KG1 (cell line): ENCODE results near the gene KCNJ1.

Experiments used
- DNase-seq: peaks from one replicate; lab custom pipeline; 2025; lab: John Stamatoyannopoulos, UW

KCNJ1 gene

DNA sequence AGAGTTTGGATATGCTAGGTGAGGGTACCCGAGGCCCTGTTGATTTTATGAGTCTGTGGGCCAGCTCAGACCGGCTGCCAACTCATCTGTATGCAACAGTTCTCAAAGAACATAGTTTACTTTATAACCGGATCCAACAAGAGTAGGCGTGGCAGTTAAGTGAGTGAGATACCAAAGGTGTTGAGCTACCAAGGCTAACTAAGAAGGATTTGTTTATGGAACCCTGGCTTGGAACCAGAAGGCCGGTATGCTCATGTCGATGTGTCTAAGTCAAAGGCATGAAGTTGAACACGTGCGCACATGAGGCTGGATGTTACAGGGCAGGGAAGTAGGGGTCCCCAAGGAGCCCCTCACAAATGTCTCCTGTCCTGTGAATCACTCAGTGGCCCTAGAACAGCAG is at the start of gene KCNJ1:
KCNJ1 (minus strand) TSS at position 20 of the 400 bp plus-strand sequence. CDS start 27,053 bp downstream, outside the sequence.
- no peak for DNase-seq

DNA sequence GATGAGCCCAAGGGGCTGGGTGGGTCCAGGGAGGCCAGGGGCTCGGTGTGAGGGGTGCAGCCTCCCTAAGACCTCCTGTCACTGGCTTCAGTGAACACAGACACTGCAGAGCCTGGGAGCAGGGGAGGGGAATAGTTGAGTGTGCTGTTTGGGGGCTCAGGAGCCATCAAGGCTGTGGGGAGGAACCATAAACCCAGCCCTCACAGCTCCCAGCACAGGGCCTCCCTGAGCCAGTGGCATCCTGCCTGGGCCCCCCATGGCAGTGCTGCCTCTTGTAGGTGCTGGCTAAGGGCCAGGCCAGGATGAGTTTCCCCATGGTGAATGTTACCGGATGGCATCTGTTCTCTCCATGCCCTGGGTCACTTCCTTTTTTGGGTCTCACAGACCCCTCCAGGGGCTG is 49.6 kb upstream of the KCNJ1 start:
- no peak for DNase-seq

- DNase-seq: no peak
These were observed 49.0 kb upstream of the KCNJ1 start for GRCh38 chr11:128916037-128916572.

GRCh38 chr11:128915149-128915521 is 48.0 kb upstream of the KCNJ1 start:
- no peak for DNase-seq

GRCh38 chr11:128914216-128915148 is 47.4 kb upstream of the KCNJ1 start:
- no peak for DNase-seq

GRCh38 chr11:128913806-128914205 is 46.7 kb upstream of the KCNJ1 start:
- no peak for DNase-seq

DNA sequence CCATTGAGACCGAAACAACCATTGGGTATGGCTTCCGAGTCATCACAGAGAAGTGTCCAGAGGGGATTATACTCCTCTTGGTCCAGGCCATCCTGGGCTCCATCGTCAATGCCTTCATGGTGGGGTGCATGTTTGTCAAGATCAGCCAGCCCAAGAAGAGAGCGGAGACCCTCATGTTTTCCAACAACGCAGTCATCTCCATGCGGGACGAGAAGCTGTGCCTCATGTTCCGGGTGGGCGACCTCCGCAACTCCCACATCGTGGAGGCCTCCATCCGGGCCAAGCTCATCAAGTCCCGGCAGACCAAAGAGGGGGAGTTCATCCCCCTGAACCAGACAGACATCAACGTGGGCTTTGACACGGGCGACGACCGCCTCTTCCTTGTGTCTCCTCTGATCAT is 44.6 kb upstream of the KCNJ1 start:
- DNase-seq: no peak

GRCh38 chr11:128911239-128911638 is 44.1 kb upstream of the KCNJ1 start:
- no peak for DNase-seq

DNA sequence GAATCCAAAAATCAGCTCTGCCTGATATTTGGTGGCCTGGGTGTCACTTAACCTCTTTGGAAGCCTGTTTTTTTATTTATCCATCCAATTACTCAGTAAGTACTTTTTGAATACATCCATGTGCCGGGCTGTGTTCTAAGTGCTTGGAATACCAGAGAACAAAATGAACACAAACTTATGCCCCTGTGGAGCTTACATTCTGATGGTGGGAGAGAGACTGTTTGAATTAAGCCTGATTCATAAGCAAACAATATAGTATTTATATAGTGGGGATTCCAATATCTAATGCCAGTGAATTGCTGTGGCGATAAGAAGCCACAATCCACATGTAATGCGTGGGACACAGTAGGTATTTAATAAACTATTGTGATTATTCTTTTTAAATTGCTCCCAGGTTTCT is 43.5 kb upstream of the KCNJ1 start:
- no peak for DNase-seq

- no peak for DNase-seq
These were observed 42.5 kb upstream of the KCNJ1 start for GRCh38 chr11:128909438-128910125.

GRCh38 chr11:128908391-128909246 is 41.5 kb upstream of the KCNJ1 start:
- DNase-seq: peak; percentile 61

DNA sequence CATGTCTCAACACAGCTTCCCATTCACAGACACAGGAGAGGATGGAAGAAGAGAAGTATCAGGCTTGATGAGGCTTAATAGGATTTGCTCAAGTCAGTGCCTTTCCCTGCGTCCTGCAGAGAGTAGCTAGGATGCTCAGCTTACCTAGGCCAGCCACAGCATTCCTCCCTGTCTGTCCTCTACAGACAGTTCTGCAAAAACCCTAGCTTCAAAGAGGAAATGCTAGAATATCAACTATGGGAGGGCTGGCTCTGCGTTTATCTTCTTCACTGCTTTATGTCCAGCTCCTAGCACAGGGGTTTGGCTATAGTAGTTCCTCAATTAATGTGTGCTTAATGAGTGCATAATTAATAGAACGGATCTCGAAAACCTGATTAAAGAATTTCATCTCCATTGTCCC is 40.5 kb upstream of the KCNJ1 start:
- no peak for DNase-seq

DNA sequence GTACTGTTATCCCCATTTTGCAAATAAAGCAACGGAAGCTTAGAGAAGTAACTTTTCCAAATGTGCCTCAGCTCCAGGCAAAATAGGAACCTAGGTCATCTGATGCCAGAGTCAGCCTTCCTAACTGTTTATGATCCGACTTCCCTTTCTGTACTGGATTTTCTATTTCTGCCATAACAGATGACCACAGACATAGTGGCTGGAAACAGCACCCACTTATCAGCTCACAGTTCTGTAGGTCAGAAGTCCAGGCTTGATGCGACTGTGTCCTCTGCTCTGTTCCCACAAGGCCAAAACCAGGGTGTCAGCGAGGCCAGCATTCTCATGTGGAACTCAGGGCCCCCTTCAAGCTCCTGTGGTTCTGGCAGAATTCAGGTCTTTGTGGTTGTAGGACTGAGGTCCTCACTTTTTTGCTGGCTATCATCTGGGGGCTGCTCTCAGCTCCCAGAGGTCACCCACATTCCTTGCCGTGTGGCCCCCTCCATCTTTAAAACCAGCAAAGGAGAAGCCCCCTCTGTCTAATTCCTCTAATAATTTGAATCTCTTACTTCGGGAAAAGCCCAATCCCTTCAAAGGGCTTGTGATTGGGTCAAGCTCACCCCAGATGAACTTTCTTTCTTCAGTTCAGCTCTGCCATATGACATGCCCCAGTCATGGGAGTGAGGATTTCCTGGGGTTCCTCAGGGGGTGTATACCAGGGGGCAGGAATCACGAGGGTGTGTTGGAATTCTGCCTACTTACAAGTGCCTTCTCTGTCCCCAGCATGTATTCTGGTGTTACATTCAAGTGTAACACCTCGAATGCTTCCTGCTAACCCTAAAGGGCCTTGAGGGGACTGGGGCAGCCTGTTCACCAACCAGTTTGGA is 39.3 kb upstream of the KCNJ1 start:
- DNase-seq: no peak

DNA sequence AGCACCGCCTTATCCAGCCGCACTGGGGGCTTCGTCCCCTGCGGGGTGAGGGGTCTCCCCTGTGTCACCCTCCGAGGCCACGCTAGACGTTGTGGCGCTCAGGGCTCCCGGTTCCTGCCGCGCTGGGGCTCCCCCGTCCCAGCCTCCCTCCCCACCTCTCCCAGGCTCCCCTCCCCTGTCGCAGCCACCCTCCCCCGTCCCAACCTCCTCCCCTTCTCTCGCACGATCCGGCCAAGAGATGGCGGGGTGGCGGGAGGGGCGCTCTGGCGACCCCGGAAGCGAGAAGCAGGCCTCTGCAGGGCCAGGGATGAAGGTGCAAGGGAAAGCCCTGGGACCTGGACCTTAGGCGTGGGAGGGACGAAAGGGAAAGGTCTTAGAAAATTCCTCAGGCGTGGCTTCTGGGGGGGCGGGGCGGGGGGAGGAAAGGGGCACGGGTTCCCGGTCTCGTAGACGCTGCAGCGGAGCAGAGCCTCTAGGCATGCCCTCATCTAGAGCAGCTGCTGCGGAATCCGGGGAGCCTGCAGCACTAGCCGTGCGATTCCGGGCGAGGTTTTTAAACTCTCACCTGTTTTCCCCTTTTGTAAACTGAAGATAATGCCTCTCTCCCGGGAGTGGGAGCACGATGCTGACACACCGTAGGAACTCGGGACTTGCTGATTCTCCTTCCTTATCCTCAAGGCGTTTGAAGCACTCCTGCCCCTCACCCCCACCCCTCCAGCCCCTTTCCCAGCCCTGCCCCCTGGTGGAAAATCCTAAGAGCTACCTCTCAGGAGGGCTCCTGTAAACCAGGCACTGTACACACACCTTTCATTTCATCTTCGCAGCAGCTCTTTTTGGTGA is 38.5 kb upstream of the KCNJ1 start:
- DNase-seq: no peak

GRCh38 chr11:128904656-128905344 is 37.7 kb upstream of the KCNJ1 start:
- peak; percentile 27 for DNase-seq

GRCh38 chr11:128904303-128904655 is 37.2 kb upstream of the KCNJ1 start:
- no peak for DNase-seq

DNA sequence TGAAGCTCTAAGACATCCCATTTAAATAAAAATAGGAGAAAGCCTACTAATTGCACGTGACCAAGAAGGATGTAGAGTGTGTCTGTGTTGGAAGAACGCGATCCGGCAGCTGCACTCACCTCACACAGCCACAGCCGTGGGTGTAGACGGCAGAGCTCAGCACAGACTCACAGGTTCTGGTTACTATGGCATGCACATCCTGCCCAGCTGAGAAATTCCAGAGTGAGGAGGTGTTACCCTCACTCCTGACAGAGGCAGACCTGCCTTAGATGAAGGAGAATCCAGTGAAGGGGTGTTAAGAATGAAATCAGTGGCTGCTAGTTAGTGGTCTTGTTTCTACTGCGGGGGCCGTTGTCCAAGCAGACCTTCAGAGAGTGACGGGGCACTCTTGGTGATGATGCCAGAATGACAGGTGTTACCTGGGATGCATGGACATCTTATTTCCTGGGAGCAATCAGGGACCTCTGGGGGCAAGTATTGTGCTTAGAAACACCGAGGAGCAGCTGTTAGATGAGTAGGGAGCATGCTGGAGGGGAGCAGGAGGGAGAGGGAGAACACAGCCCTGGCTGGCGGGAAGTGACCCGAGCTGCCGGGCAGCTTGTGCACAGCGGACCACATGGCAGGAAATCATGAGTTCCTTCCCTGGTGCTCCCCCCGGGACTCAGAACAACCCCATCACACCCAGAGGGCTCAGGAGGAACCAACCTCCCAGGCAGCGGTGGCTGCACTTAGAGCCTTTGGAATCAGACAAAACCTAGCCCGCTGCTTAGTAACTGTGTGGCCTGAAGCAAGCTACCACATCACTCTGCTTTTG is 36.4 kb upstream of the KCNJ1 start:
- no peak for DNase-seq

DNA sequence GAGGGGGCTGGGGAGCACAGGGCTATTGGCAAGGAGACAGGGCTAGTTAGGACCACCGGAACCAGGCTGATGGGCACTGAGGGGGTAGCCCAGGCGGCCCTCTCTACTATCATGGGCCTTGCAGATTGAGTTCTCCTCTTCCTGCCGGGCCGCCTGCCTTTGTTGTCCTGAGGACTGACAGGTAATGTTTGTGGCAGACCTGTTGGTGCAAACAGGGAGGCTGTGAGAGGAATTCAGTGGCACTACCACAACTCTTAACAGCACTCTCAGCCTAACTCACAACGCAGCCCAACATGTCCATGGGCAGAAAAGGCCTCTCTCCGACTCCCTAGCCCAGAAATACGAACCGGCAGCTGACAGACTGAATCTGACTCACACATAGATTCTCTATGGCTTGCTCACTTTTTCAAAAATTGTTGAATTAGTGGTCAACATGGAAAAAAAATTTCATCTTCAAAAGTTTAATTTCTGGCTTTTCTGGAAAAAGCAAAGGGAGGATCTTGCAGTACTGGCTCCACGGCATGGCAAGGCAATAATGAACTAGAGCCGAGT is 35.5 kb upstream of the KCNJ1 start:
- no peak for DNase-seq
